ENCODE data around the gene DHX35.

DNA sequence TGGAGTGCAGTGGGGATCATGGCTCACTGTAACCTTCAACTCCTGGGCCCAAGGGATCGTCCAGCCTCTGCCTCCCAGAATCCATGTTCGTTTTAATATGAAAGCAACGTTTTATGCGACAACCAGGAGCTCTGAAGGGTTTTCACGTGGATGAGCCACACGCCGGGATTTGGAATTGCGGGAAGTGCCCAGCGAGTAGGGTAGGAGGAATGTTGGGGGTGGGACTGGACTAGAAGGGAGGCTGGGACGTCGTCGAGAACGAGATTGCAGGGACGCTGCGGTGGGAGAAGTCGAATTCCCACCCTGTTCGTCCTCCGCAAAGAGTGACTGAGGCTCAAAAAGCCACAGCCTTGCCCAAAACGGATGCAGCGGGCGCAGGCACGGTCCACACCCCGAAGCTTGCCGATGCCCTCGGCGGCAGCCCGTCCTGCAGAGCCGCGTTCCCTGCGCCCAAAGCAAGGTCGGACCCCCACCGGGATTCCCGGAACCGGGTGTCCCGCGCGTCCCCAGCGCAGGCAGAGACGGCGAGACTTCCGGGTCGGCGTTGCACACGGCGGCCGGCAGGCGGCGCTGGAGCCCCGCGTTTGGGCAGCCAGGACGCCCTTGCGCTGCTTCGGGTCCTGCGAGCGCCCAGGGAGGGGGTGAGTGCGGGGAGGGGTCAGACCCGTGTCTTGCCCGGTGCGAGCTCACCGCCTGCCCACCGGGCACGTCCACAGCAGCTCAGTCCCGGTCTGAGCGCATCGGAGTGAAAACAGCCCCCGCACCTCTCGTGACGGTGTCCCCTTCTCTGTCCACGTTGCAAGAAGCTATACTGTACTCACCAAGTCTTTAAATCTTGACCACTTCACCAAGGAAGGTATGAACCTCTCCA lies 87.8 kb downstream of the DHX35 start:
- TF ChIP-seq, protein P1, sequence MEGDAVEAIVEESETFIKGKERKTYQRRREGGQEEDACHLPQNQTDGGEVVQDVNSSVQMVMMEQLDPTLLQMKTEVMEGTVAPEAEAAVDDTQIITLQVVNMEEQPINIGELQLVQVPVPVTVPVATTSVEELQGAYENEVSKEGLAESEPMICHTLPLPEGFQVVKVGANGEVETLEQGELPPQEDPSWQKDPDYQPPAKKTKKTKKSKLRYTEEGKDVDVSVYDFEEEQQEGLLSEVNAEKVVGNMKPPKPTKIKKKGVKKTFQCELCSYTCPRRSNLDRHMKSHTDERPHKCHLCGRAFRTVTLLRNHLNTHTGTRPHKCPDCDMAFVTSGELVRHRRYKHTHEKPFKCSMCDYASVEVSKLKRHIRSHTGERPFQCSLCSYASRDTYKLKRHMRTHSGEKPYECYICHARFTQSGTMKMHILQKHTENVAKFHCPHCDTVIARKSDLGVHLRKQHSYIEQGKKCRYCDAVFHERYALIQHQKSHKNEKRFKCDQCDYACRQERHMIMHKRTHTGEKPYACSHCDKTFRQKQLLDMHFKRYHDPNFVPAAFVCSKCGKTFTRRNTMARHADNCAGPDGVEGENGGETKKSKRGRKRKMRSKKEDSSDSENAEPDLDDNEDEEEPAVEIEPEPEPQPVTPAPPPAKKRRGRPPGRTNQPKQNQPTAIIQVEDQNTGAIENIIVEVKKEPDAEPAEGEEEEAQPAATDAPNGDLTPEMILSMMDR (conservative IDR thresholded peaks at IDR 0.05; ENCODE audit: low read depth in 2 of 2): peak; percentile 73 to 96
- no peak for TF ChIP-seq EZH2phosphoT487 (IDR thresholded peaks at IDR 0.05; ENCODE audit: unreplicated experiment)
- TF ChIP-seq EZH2 (IDR thresholded peaks at IDR 0.05; ENCODE audit: low read depth, unreplicated experiment): no peak
